ENCODE data around the gene HEATR9.

The HEATR9 gene

DNA sequence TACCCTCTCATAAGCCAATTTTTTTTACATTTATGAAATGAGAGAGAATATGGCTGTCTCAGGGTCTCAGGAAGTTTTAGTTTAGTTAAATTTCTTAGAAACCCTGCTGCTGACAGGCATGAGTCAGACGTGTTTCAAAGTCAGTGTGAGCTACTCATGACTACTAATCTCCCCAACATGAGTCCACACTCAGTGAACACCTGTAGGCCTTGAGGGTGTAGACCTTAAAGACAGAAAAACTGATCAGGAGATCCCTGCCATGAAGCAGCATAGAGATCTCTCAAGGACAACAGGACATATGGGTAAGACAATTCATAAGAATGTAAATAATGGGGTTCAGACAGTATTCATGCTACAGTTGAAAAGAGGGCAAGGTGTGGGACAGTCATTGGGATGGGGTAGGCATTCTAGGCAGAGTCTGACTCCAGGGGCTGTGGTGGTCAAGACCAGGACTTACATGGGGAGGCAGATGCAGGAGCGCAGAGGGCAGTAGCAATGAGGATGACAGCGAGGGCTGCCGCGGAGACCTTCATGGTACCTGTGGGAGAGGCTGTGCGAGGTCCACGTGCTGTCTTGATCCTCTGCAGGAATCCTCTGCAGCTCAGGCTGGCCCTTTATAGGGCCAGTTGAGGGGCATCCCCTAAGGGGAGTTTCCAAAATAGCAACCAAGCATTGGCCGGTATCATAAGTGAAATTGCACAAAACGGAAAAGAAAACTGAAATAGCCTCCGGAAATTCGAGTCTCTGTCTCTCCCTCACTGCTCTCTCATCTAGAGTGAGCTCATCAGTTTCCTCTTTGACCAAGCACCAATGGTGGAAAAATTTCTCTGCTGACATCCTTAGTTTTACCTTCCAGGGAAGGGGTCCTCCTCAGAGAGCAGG, 11.3 kb upstream of the HEATR9 start, which contains the start of gene CCL5:
Gene CCL5 (minus strand): TSS at position 588 of the 882 bp plus-strand sequence.
- Mint-ChIP-seq H3K4me3 (peak within 1 kb of the TSS; percentile 82), H3K9me3 (no peaks in the 10 kb centered on the region), H3K4me1 (peaks cover 24% of the 10 kb centered on the region), H3K36me3 (no peaks in the 10 kb centered on the region), H3K27ac (peak within 1 kb of the TSS; percentile 78), H3K27me3 (no peaks in the 10 kb centered on the region)
- DNase-seq (ENCODE audit: low spot score in 2 of 2): peak; percentile 12 to 14
- ATAC-seq (ENCODE audit: low read depth): peak; percentile 91

DNA sequence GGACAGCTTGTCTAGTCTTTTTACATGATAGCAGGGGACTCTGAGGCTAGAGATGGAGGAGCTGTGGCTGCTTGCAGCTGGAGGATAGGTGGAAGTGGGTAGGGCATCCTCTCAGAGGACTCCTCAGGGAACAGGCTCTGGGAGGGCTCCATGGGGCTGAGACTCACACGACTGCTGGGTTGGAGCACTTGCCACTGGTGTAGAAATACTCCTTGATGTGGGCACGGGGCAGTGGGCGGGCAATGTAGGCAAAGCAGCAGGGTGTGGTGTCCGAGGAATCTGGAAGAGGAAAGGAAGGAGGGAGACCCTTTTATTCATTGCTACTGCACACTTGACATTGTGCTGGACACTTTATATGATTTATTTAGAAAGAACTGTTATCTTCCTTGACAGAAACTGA, 9.7 kb upstream of the HEATR9 start:
- Mint-ChIP-seq H3K27me3 (no peaks in the 10 kb centered on the region), H3K36me3 (no peaks in the 10 kb centered on the region), H3K27ac (no peak overlapping the region), H3K4me3 (no peak overlapping the region), H3K4me1 (peaks cover 24% of the 10 kb centered on the region), H3K9me3 (no peaks in the 10 kb centered on the region)
- DNase-seq (ENCODE audit: low spot score in 2 of 2) (no peak), ATAC-seq (ENCODE audit: low read depth) (no peak)

DNA sequence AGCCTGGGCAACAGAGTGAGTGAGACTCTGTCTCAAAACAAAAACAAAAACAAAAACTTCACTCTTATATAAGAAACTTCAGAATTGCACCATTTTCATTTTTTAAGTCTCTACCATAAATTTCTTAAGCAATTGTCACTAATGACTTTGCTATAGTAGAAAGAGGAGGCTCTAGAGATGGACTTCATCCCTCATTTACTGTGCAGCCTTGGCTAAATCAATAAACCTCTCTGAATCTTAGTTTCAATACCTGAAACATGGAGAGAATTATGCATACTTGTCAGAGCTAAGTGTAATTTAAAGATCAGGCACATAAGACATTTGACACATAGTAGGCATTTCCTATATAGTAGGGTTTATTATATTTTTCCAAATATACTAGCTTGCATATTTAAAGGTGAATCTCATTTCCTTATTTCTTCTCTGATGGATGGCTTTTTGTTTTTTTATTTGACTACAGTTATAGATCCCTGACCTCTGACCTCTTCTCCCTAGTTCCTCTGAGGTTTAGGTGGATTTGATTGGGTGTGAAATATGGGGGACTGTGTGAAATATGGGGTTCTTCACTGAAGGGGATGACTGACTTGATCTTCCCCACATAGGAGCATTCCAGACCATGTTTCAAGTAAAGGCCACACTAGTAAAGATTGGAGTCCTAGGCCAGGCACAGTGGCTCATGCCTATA, 8.8 kb upstream of the HEATR9 start:
- H3K27ac Mint-ChIP-seq: no peak overlapping the region
- H3K4me3 Mint-ChIP-seq: no peak overlapping the region
- no peaks in the 10 kb centered on the region for H3K36me3 Mint-ChIP-seq
- no peaks in the 10 kb centered on the region for H3K27me3 Mint-ChIP-seq
- no peaks in the 10 kb centered on the region for H3K9me3 Mint-ChIP-seq
- ATAC-seq (ENCODE audit: low read depth) (no peak), DNase-seq (ENCODE audit: low spot score in 2 of 2) (no peak)
- peaks cover 24% of the 10 kb centered on the region for H3K4me1 Mint-ChIP-seq

DNA sequence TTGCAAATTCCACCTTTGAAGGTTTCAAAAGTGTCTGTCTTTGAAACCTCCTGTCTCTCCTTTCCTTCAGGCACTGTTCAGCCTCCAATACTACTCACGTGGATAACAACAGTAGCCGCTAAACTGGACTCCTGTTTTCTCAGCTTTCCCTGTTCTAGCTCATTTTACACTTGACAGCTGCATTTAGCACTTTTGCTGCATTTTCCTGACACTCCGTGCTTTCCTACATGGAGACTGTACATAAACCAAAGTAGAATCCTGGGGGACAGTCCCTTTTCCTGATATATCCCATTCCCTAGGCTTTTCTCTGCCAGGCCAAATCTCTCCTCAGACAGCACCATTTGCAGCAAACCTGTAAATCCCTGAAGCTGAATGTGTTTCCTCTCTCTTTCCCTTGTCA, 7.8 kb upstream of the HEATR9 start:
- Mint-ChIP-seq H3K4me1 (peaks cover 24% of the 10 kb centered on the region), H3K9me3 (no peaks in the 10 kb centered on the region), H3K36me3 (no peaks in the 10 kb centered on the region), H3K27me3 (no peaks in the 10 kb centered on the region), H3K27ac (no peak overlapping the region), H3K4me3 (no peak overlapping the region)
- ATAC-seq (ENCODE audit: low read depth): no peak
- no peak for DNase-seq (ENCODE audit: low spot score in 2 of 2)

DNA sequence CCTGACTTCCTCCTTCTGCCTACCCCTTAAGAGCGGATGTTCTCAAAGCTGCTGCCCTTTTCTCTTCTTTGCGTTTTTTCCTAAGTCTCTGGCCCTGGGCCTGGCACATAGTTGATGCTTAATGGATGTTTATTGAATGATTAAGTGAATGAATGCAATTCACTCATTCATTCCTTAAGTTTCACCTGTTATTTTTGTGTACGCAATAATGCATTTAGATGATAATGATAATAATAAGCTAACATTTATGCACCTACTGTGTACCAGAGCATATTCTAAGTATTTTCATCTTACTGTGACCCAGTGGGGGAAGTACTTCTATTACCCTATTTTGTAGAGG, 7.1 kb upstream of the HEATR9 start:
- Mint-ChIP-seq H3K4me3 (no peak overlapping the region), H3K27ac (no peak overlapping the region), H3K27me3 (no peaks in the 10 kb centered on the region), H3K4me1 (peaks cover 21% of the 10 kb centered on the region), H3K36me3 (no peaks in the 10 kb centered on the region), H3K9me3 (no peaks in the 10 kb centered on the region)
- DNase-seq (ENCODE audit: low spot score in 2 of 2) (no peak), ATAC-seq (ENCODE audit: low read depth) (no peak)

DNA sequence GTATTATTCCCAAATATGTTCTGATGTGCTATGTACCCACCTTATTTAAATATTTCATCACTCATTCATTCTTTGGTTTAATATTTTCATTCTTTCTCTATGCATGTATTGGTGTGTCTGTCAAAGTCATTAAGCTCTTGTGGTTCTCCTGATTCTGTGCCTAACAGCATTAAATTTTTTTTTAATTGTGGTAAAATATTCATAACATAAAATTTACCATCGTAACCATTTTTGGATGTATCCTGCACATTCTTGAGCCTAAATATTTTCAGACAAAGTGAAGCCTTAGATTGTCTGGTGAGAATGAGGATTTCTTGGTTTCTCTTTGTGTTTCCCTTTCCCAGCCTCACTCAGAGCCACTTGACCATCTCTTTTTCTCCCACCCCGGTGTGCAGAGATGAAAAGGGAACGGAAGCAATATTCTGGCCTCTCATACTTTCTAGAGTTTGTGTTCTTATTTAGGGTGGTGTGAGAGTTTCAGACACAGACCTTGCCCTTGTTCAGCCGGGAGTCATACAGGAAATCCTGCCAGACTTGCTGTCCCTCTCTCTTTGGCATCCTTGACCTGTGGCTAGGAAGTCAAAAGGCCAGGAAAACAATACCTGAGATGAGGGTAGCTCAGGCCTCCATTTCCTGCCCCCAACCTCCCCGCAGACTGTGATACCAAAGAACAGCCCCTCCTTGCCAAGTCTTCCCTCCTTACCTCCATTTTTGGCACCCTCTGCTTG, 6.5 kb upstream of the HEATR9 start:
- Mint-ChIP-seq H3K4me3 (no peak overlapping the region), H3K27me3 (no peaks in the 10 kb centered on the region), H3K27ac (no peak overlapping the region), H3K36me3 (no peaks in the 10 kb centered on the region), H3K4me1 (peaks cover 16% of the 10 kb centered on the region), H3K9me3 (no peaks in the 10 kb centered on the region)
- DNase-seq (ENCODE audit: low spot score in 2 of 2) (no peak), ATAC-seq (ENCODE audit: low read depth) (no peak)

DNA sequence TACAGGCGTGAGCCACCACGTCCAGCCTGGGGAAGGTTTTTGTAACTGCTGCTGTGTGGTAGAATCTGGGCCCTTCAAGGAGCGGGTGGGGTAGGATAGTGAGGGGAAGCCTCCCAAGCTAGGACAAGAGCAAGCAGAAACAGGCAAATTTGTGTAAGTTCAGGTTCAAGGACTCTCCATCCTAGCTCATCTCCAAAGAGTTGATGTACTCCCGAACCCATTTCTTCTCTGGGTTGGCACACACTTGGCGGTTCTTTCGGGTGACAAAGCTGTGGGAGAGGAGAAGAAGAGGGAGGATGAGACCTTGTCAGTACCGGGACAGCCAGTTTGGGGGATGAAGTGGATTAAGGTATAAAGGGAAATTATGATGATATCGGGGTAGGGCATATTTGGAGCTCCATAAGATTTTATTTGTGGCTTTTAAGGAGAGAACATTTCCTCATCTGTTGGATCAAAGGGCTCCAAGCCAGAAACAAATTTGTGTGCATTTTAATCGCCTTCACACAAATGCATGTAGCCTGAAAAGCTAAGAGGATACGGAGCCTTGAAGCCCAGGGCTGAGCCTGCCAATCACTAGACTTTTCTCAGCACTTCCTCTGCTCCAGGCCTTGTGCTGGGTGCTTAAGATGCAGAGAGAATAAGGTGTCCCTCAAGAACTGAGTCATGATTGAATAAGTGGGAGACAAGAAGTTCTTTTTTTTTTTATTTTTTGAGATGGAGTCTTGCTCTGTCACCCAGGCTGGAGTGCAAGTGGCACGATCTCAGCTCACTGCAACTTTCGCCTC, 3.7 kb upstream of the HEATR9 start:
- H3K4me3 Mint-ChIP-seq: no peak overlapping the region
- H3K27ac Mint-ChIP-seq: no peak overlapping the region
- no peaks in the 10 kb centered on the region for H3K36me3 Mint-ChIP-seq
- peaks cover 10% of the 10 kb centered on the region for H3K4me1 Mint-ChIP-seq
- ATAC-seq (ENCODE audit: low read depth): no peak
- no peaks in the 10 kb centered on the region for H3K9me3 Mint-ChIP-seq
- no peaks in the 10 kb centered on the region for H3K27me3 Mint-ChIP-seq
- DNase-seq (ENCODE audit: low spot score in 2 of 2): no peak

DNA sequence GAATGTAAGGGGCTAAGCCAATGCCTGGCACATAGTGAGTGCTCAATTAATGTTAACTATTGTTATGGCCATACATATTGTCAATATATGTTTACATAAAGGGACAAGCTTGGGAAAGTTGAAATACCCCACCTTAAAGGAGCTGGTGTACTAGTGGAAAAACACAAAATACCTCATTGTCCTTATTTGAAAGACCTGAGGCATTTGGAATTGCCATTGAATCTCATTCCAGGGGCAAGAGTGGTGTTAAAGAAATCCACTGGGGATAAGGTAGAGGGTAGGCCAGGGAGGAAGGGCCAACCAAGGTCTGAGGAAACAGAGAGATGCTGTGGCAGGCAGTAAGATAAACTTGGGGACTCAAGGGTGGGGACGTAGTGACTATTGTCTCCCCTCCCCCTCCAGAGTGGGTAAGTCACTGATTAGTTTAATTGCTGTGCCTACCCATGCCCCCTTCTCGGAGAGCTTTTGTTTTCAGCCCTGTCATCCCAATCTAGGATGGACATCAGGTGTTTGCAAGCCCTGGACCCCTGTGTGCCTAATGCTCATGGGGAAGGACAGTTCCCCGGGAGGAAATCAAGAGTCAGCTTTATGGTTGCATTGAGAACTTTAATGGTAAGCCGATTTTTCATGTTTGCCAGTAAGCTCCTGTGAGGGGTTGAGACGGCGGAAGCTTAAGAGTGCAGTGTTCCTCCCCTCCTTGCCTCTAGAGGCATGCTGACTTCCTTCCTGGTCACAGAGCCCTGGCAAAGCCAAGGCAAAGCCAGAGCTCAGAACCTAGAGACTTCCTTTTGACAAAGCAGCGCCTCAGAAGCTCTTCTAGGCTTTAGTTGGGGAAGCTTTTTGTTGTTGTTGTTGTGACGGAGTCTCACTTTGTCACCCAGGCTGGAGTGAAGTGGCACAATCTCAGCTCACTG, 2.5 kb upstream of the HEATR9 start:
- H3K4me1 Mint-ChIP-seq: peaks cover 6% of the 10 kb centered on the region
- ATAC-seq (ENCODE audit: low read depth) (no peak), DNase-seq (ENCODE audit: low spot score in 2 of 2) (no peak)
- no peaks in the 10 kb centered on the region for H3K27me3 Mint-ChIP-seq
- no peaks in the 10 kb centered on the region for H3K9me3 Mint-ChIP-seq
- H3K27ac Mint-ChIP-seq: no peak overlapping the region
- H3K4me3 Mint-ChIP-seq: no peak overlapping the region
- H3K36me3 Mint-ChIP-seq: no peaks in the 10 kb centered on the region

DNA sequence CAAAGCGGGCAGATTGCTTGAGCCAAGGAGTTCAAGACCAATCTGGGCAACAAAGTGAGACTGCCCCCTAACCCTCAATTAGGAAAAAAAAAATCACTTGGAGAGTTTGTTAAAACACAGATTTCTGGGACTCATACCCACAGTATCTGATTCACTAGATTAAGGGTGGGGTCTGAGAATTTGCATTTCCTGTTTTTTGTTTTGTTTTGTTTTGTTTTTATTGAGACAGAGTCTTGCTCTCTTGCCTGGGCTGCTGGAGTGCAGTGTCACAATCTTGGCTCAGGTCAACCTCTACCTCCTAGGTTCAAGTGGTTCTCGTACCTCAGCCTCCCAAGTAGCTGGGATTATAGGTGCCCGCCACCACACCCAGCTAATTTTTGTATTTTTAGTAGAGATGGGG, 1.1 kb downstream of the HEATR9 start:
- no peaks in the 10 kb centered on the region for H3K27me3 Mint-ChIP-seq

DNA sequence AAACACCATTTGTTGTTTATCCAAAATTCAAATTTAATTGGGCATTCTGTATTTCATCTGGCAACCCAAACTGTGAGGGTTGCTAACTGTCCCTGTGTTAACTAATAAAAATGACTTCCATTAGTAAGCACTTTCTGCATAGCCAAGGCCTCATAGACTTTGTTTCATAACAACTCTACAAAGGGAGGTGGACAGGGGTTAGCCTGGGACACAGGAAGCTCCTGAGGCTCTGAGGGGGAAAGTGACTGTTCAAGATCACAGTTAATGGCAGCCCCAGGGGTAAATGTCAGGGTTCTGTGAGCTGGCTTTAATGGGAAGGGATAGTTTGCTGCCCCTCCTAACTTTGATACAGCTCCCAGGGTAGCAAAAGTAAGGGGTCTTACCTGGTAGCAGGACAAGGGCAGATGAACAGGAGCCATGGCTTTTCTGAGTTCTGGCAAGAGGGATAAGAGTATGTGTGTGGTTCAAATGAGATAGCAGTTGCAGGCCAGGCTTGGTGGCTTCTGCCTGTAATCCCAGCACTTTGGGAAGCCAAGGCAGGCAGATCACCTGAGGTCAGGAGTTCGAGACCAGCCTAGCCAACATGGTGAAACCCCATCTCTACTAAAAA, 2.2 kb downstream of the HEATR9 start:
- H3K4me3 Mint-ChIP-seq: no peak overlapping the region
- H3K4me1 Mint-ChIP-seq: peaks cover 3% of the 10 kb centered on the region
- peaks cover 3% of the 10 kb centered on the region for H3K36me3 Mint-ChIP-seq
- no peaks in the 10 kb centered on the region for H3K9me3 Mint-ChIP-seq
- ATAC-seq (ENCODE audit: low read depth) (no peak), DNase-seq (ENCODE audit: low spot score in 2 of 2) (no peak)
- no peaks in the 10 kb centered on the region for H3K27me3 Mint-ChIP-seq
- H3K27ac Mint-ChIP-seq: no peak overlapping the region

More for the DNA sequence above, 1.1 kb downstream of the HEATR9 start:
- no peak for ATAC-seq (ENCODE audit: low read depth)
- H3K36me3 Mint-ChIP-seq: peaks cover 1% of the 10 kb centered on the region
- H3K27ac Mint-ChIP-seq: no peak overlapping the region
- no peak for DNase-seq (ENCODE audit: low spot score in 2 of 2)
- peaks cover 3% of the 10 kb centered on the region for H3K4me1 Mint-ChIP-seq
- H3K9me3 Mint-ChIP-seq: no peaks in the 10 kb centered on the region
- H3K4me3 Mint-ChIP-seq: no peak overlapping the region

DNA sequence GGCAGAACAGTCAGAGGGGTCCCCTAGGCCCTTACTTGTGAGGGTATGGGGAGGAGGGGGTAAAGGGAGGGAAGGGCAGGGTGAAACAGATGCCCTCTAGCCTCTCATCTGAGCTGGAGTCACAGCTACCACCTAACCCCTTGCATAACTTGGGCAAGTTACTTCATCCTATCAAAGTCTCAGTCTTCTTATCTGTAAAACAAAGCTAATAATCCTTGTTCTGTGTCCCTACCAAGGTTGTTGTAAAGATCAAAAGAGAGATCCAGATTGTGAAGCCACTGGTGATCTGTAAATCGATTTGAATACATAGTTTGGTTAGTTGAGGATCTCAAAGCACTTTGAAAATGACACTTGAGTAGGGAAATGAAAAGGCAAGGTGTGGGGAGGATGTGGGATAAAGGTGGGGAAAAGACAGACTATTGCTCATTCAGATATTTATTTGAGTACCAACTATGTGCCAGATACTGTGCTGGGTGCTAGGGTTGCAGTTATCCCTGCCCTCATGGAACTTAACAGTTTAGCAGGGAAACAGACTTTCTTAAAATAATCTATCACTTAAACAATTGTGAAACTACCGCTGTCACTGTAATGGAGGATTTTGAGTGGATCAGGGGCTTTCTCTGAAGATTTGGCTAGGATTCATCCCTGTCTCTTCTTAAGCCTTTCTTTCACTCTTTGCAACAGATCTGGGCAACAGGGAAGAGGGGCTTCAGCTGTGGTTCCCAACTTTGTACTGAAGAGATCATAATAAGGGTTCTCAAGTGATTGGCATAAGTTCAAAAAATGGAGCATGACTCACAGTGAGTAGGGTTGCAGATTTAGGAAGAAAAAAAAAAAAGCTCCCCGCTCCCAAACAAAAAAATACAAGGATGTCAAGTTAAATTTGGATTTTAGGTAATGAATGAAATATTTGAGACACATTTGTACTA, 3.0 kb downstream of the HEATR9 start:
- Mint-ChIP-seq H3K4me1 (peaks cover 3% of the 10 kb centered on the region), H3K27me3 (no peaks in the 10 kb centered on the region), H3K36me3 (peaks cover 3% of the 10 kb centered on the region), H3K27ac (no peak overlapping the region), H3K9me3 (no peaks in the 10 kb centered on the region), H3K4me3 (no peak overlapping the region)
- DNase-seq (ENCODE audit: low spot score in 2 of 2) (no peak), ATAC-seq (ENCODE audit: low read depth) (no peak)

DNA sequence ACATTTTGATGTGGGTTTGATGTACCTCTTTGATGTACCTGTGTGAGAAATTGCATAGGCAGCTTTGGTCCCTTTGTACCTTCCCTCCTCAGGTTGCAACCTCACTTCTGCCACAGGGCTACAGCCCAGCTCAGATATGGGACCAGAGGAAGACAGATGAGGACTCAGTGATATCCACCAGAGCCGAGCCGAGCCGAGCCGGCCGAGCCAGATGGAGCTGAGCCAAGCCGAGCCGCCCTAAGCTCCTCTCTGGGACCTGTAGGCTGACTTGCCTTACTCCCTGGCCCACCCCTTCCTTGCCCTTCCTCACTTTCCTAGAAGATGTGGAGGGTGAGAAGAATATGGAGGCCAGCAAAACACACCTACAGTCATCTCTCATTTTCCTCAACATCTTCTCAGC, 3.8 kb downstream of the HEATR9 start:
- Mint-ChIP-seq H3K4me1 (peaks cover 3% of the 10 kb centered on the region), H3K4me3 (no peak overlapping the region), H3K27ac (no peak overlapping the region), H3K9me3 (no peaks in the 10 kb centered on the region), H3K27me3 (no peaks in the 10 kb centered on the region), H3K36me3 (peaks cover 3% of the 10 kb centered on the region)
- DNase-seq (ENCODE audit: low spot score in 2 of 2) (no peak), ATAC-seq (ENCODE audit: low read depth) (no peak)

All from memory B cell (primary cell).